GM18499 (cell line): ENCODE measurements around the gene MAGI1.

Experiments
- ATAC-seq: cut with Tn5 transposase; IDR thresholded peaks from one replicate; pipeline ENCODE4 v1.9.1; 2021; ENCODE audit warnings: moderate number of reproducible peaks; ENCODE audit not compliant: insufficient read depth, unreplicated experiment

Gene MAGI1

GRCh38 chr3:66017084-66017483 lies 21.6 kb downstream of the MAGI1 start:
- ATAC-seq = no peak

- ATAC-seq = no peak
Measured at GRCh38 chr3:66015841-66016240, 22.9 kb downstream of the MAGI1 start.

GRCh38 chr3:66014651-66015050 lies 24.1 kb downstream of the MAGI1 start:
- ATAC-seq = no peak

- ATAC-seq = no peak
Measured at GRCh38 chr3:66014056-66014455, 24.7 kb downstream of the MAGI1 start.

- no peak for ATAC-seq
Measured at GRCh38 chr3:66012711-66013110, 26.0 kb downstream of the MAGI1 start.

GRCh38 chr3:66010739-66011655 lies 27.7 kb downstream of the MAGI1 start:
- ATAC-seq = no peak

GRCh38 chr3:66010348-66010738 lies 28.4 kb downstream of the MAGI1 start:
- no peak for ATAC-seq

- ATAC-seq = no peak
Measured at GRCh38 chr3:66004244-66004643, 34.5 kb downstream of the MAGI1 start.

- ATAC-seq = no peak
Measured at GRCh38 chr3:66001626-66002025, 37.1 kb downstream of the MAGI1 start.

- no peak for ATAC-seq
Measured at GRCh38 chr3:66000506-66000905, 38.2 kb downstream of the MAGI1 start.

- no peak for ATAC-seq
Measured at GRCh38 chr3:65999606-66000005, 39.1 kb downstream of the MAGI1 start.

GRCh38 chr3:65996589-65996988 lies 42.1 kb downstream of the MAGI1 start:
- ATAC-seq = no peak

- no peak for ATAC-seq
Measured at GRCh38 chr3:65995515-65995914, 43.2 kb downstream of the MAGI1 start.

GRCh38 chr3:65995030-65995429 lies 43.7 kb downstream of the MAGI1 start:
- ATAC-seq = no peak

GRCh38 chr3:65993134-65993900 lies 45.4 kb downstream of the MAGI1 start:
- ATAC-seq = no peak

GRCh38 chr3:65992106-65992505 lies 46.6 kb downstream of the MAGI1 start:
- ATAC-seq = no peak

GRCh38 chr3:65988411-65989180 lies 50.1 kb downstream of the MAGI1 start:
- no peak for ATAC-seq

GRCh38 chr3:65986285-65986684 lies 52.4 kb downstream of the MAGI1 start:
- no peak for ATAC-seq

- ATAC-seq = no peak
Measured at GRCh38 chr3:65984975-65985374, 53.7 kb downstream of the MAGI1 start.

GRCh38 chr3:65983100-65983499 lies 55.6 kb downstream of the MAGI1 start:
- ATAC-seq = no peak

GRCh38 chr3:65979731-65980130 lies 59.0 kb downstream of the MAGI1 start:
- ATAC-seq = no peak
